Measurements from ENCODE around the gene DDX55.
"Not testable (repeated sequence)": the region's sequence is repeated elsewhere in the genome, so short reads cannot be mapped to it uniquely, and the experiment has no call there.

The DDX55 gene, protein sequence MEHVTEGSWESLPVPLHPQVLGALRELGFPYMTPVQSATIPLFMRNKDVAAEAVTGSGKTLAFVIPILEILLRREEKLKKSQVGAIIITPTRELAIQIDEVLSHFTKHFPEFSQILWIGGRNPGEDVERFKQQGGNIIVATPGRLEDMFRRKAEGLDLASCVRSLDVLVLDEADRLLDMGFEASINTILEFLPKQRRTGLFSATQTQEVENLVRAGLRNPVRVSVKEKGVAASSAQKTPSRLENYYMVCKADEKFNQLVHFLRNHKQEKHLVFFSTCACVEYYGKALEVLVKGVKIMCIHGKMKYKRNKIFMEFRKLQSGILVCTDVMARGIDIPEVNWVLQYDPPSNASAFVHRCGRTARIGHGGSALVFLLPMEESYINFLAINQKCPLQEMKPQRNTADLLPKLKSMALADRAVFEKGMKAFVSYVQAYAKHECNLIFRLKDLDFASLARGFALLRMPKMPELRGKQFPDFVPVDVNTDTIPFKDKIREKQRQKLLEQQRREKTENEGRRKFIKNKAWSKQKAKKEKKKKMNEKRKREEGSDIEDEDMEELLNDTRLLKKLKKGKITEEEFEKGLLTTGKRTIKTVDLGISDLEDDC

DNA sequence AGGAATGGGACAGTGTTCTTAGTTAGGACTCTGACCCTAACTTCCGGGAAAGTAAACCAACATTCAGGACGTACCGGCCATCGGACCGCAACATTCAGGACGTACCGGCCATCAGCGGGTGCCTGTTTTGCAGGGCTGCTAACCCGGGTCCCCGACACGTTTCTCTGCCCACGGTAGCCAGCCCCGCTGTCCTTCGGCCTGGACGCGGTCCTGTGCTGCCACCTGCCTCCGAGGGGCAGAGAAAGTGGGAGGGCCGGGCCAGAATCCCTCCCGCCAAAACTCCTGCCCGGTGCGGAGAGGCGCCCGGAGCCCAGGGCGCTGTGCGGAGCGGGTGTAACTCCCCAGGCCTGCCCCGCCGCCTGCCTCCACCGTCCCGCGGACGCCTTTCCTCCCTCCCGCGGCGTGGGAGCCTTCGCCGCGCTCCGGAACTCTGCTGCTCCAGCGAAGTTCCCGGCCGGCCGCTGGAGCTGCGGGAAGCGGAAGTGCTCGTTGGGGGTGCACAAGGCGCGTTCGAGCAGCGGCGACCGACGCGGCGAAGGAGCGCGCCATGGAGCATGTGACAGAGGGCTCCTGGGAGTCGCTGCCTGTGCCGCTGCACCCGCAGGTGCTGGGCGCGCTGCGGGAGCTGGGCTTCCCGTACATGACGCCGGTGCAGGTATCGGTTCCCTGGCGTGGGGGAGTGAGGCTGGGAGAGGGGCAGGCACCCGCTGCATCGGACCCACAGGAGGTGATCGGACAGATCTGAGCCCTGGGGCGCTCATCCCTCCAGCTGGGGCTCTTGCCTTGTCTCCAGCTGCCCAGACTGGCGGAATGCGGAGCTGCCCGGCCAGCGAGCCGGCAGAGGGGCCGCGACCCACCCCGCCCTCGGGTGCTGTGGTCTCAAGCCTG lies at the start of gene DDX55:
Gene DDX55, plus strand, starts transcription at position 498 of the 888 bp plus-strand sequence. Its CDS starts 50 bp downstream, at position 548.
- DNase-seq: peak; percentile 76

DNA sequence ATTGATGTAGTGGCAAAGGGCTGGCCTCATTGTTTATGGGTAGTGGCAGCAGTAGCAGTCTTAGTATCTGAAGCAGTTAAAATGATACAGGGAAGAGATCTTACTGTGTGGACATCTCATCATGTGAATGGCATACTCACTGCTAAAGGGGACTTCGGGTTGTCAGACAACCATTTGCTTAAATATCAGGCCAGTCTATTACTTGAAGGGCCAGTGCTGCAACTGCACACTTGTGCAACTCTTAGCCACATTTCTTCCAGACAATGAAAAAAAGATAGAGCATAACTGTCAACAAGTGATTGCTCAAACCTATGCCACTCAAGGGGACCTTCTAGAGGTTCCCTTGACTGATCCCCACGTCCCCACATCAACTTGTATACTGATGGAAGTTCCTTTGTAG lies 47.8 kb upstream of the DDX55 start:
- not testable (repeated sequence) for DNase-seq

DNA sequence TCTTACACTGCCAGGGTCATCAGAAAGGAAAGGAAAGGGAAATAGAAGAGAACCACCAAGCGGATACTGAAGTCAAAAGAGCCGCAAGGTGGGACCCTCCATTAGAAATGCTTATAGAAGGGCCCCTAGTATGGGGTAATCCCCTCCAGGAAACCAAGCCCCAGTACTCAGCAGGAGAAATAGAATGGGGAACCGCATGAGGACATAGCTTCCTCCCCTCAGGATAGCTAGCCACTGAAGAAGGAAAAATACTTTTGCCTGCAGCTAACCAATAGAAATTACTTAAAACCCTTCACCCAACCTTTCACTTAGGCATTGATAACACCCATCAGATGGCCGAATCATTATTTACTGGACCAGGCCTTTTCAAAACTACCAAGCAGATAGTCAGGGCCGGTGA lies 47.1 kb upstream of the DDX55 start:
- not testable (repeated sequence) for DNase-seq

DNA sequence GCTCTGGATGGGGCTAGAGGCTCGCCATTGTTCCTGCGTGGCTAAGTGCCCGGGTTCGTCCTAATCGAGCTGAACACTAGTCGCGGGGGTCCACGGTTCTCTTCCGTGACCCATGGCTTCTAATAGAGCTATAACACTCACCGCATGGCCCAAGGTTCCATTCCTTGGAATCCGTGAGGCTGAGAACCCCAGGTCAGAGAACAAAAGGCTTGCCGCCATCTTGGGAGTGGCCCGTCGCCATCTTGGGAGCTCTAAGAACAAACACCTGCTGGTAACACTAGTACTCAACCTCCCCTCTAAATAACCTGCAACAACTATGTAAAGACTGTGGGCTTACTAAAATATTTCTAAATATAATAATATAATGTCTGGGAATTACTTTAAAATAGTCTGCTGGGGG lies 43.4 kb upstream of the DDX55 start:
- not testable (repeated sequence) for DNase-seq

DNA sequence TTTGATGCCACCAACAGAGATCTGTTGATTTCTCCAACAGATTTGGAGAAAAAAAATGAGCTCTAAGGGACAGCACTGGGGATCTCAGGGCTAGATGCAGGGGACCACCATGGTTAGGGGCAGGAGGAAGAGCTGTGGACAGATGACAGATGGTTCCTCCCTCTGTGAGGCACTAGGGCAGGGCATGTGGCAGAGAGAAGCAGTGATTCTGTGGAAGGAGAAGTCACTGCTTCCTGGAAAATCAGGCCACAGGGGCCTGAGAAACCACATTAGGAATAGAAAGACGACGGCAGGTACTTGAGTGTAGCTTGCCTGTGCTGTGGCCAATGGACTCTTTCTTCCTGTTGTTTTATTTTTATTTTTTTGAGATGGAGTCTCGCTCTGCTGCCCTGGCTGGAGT lies 42.4 kb upstream of the DDX55 start:
- DNase-seq: no peak

DNA sequence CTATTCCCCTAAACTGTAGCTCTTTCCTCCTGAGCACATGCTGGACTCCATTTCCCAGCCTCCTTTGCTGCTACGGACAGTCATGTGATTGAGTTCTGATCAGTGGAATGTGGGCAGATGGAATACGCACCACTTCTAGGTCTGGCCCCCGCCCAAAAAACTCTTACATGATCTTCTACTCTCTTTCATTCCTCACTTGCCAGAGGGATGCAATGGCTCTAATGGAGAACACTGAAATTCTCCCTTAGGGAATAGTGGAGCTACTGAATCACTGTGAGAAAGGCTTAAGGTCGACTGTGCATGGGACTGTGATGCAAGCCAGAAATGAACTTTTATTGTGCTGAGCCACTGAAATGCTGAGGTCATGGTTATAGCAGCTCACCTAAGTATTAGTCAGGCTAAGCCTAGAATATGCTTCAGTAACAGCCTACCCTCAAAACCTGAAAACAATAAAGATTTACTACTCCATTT lies 30.5 kb upstream of the DDX55 start:
- DNase-seq: no peak

DNA sequence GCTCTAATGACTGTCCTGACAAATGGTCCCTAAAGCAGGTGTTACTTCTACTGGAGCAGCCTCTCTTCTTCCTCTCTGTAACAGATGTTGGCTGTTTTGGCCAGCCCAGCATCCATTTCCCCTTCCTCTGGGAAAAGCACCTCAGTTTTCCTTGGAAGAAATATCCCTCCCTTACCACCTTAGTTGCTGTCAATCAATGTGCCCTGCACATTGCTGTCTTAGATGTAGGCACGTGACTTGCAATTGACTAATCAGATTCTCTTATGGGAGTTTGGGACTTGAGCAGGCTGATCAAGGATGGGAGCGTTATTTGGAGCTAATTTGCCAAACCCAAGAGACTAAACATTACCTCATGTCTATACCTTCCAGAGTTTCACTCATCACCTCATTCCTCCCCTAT lies 29.5 kb upstream of the DDX55 start:
- DNase-seq: no peak

DNA sequence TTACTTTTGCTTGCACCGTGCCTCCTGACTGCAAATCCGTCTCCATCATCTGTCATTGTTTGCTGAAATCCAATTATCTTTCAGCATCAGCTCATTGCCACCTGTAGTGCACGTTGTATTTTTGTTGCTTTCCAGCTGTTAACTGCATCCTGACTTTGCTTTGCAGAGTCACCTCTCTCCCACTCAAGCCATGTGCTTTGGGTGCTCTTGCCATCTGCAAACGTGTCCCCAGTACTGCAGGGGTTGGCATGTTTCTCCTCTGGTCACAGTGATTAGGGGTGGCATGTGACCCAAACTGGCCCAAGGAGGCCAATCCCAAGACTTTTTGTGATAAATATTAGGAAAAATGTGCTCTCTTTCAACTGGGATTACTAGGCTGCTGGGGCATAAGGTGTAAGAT lies 28.0 kb upstream of the DDX55 start:
- no peak for DNase-seq

DNA sequence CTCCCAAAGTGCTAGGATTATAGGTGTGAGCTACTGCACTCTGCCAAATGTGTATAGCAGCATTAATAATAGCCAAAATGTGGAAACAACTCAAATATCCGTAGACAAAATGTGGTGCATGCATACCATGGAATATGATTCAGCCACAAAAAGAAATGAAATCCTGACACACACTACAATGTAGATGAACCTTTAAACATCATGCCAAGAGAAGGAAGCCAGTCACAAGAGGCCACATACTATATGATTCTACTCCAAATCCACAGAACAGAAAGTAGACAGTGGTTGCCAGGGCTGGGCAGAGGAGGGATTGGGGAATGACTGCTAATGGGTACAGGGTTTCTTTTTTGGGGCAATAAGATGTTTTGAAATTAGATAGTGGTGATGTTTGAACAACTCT lies 25.3 kb upstream of the DDX55 start:
- no peak for DNase-seq

DNA sequence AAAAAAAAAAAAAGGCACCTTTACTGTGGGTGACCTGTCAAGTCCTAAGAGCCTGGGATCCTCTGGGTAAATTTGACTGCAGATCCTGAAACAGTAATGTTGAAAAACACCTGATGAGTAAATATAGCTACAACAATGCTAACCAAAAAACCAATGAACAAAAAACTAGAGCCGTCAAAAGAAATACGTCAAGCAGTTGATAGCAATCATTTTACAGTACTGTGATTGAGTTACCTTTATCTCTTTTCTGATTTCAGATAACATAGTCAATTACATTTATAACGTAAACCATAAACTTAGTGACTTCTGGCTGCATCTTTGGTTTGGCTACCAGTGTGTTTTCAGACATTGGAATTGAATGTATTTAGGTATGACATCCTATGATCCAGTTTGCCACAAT lies 23.7 kb upstream of the DDX55 start:
- DNase-seq: no peak

DNA sequence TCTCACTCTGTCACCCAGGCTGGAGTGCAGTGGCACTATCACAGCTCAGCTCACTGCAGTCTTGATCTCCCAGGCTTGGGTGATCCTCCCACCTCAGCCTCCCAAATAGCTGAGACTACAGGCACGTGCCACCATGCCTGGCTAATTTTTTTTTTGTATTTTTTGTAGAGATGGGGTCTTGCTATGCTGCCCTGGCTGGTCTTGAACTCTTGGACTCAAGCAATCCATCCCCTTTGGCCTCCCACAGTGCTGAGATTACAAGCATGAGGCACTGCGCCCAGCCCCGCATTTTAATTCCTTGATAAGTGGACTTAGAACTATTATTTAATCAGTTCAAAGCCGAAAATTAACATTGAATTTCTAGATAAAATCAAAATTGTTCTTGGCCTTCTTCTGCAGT lies 23.1 kb upstream of the DDX55 start:
- DNase-seq: not testable (repeated sequence)

DNA sequence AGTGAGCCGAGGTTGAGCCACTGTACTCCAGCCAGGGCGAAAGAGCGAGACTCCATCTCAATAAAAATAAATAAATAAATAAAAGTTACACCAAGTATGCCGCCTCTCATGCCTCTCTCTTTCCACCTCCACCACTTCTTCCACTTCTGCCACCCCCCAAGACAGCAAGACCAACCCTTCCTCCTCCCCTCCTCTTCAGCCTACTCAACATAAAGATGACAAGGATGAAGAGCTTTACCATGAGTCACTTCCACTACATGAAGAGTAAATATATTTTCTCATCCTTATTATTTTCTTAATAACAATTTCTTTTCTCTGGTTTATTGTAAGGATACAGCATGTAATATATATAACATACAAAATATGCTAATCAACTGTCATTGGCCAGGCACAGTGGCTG lies 21.1 kb upstream of the DDX55 start:
- no peak for DNase-seq

DNA sequence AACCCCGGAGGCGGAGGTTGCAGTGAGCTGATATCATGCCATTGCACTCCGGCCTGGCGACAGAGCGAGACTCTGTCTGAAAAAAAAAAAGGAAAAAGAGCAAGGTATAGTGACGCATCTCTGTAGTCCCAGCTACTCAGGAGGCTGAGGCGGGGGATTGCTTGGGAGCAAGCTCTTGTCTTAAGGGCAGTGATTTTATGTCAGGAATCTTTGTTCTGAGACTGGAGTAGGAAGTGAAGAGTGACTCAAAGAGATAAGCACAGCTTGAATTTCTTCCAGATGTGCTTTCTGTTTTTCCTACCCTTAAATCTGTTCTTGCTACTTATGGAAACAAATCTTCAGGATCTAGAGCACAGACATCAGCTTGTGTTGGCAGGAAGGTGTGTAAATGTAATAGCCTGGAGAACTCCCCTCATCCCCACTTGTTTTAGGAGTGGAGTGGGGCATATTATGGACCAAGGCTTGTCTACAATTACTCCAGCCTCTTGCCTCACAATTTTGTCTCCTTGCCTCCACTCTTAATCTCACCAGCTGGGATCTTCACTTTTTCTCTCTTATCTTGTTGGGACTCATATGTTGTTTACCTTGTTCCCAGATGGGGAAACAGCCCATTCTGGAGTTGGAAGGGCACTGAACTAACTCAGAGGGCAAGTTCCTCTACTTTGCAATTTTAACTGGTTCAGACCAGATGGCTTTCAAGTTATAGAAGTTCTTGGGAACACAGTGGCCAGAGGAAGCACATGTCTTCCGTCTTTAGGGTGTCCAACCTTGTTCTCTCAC lies 10.0 kb upstream of the DDX55 start:
- DNase-seq: no peak

DNA sequence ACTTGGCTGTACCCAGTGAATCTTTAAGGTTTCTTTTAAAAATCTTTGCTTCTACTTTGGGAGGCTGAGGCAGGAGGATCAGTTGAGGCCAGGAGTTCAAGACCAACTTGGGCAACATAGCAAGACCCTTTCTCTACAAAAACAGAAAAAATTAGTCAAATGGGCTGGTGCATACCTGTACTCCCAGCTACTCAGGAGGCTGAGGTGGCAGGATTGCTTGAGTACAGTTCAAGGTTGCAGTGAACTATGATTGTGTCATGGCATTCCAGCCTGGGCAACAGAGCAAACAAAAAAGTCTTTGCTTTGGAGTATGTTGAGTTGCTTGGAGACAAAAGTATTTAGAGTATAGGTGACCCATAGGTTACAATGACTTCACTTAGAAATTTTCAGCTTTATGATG lies 6.2 kb upstream of the DDX55 start:
- no peak for DNase-seq

DNA sequence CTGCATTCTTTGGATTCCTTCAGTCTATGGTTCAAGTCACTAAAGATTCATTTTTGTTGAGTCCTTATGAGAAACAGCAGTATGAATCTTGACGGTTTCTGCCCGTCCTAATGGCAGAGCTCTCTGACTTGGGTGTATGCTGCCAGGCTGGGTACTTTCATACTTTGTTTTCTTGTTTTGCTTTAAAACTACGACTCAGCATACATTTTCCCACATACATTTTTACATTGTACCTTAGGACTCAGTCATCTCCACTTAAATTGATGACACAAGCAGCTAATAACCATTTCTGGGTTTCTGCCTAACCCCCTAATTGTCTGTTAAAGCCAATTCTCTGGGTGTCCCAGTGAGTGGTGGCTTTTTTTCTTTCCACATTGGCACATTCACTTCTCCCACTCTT lies 4.8 kb upstream of the DDX55 start:
- DNase-seq: no peak

DNA sequence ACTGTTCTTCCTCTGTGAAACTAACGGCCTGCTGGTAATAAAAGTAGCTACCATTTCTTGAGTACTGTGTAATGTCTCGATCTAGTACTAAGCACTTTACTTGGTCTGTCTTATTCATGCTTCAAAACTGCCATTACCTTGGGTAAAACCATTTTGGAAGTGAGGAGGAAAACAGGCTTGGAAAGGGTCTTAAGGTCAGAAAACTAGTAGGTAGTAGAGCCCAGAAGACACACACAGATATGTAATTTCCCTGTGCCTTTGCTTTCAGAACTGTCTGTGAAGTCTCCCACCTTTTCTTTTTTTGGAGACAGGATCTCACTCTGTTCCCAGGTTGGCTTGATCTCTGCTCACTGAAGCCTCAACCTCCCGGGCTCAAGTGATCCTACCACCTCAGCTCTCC lies 3.4 kb upstream of the DDX55 start:
- DNase-seq: no peak

DNA sequence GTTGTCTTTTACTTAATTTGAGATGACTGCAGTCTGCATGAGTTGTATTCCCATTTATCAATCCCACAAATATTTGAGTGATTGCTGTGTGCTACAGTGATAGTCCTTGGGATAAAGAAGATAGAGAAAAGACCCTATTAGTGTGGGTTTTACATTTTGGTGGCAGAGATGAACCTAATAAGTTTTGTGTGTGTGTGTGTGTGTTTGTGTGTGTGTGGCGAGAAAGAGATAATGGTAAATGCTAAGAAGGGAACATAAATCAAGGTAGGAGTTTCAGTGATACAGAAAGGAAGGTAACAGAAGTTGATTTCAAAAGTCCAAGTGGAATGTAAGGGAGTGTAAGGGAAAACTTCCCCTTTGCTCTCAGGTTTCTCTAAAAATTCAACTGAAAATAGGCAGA lies 2.6 kb upstream of the DDX55 start:
- DNase-seq: no peak

DNA sequence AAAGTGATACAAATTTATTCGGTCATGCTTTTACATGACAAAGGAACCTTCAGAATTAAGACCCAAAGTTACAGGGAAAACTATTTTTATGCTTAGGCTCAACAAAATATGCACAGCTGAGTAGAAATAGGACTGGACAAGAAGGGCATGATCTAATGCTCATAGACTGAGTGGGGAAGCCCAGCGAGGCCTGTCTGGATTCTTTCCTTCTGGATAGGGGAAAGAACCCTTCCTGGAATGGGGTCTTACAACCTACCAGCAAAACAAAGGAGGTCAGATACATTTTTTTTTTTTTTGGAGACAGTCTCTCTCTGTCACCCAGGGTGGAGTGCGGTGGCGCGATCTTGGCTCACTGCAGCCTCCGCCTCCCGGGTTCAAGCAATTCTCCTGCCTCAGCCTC lies 2.2 kb upstream of the DDX55 start:
- DNase-seq: no peak

DNA sequence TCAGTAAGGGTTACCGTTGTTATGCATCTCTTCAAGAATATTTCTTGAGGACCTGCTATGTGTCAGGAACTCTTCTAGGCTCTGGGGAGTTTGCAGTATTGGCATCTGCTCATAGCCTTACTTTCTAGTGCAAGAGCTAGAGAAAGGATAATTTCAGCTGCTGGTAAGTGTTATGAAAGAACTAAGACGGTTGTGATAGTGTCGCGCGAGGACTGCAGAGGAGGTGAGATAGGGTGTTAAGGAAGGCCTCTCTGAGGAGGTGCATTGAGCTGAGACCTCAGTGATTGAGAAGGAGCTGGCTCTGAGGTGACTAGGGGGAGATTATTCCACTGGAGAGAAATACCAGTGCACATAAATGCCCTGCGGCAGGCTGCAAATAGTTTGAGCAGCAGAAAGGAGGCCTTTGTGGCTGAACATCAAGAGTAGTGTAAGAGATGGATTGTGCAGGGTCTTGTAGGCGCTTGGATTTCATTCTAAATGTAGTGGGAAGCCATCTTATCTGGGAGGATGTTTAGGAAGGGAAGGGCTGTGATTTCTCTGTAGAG lies 824 bp downstream of the DDX55 start:
- DNase-seq: no peak

DNA sequence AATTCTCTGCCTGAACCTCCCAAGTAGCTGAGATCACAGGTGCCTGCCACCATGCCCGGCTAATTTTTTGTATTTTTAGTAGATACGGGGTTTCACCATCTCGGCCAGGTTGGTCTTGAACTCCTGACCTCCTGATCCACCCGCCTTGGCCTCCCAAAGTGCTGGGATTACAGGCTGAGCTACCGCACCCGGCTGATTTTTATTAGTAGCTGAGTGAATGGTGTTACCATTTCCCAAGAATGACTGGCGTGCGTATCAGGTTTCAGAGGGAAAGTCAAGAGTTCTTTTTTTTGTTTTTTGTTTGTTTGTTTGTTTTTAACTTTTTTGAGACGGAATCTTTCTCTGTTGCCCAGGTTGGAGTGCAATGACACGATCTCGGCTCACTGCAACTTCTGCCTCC lies 1.6 kb downstream of the DDX55 start:
- not testable (repeated sequence) for DNase-seq

DNA sequence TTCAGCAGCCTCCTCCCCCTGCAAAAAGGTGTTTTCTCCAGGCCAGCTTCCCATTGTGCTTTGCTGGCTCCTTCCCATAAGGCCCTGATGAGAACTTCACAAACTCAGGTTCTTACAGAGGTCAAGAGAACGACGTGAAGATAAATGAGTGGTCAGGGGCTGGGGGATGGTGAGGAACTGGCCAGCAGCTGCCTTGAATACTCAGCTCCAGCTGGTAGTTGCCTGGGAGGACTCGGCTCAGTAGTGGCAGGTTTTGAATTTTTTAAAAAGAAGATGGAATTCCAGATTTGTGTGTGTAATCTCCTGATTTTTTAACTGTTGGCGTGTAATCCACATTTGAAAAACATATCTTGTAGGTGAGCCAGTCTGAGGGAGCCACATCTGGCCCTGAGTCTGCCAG lies 5.9 kb downstream of the DDX55 start:
- DNase-seq: no peak

DNA sequence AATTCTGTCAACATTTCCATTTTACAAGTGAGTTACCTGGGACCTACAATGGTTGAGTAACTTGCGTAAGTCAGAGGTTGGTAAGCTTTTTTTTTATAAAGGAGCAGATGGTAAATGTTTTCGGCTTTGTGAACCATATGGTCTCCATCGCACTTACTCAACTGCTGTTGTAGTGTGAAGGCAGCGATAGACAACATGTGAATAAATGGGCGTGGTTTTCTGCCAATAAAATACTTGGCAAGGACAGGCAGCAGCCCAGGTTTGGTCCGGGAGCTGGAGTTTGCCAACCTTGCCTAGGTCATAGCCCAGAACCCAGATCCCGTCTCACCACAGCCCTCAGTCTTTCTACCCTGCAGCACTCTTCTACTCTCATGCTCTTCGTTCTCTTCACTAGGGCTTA lies 6.3 kb downstream of the DDX55 start:
- no peak for DNase-seq

DNA sequence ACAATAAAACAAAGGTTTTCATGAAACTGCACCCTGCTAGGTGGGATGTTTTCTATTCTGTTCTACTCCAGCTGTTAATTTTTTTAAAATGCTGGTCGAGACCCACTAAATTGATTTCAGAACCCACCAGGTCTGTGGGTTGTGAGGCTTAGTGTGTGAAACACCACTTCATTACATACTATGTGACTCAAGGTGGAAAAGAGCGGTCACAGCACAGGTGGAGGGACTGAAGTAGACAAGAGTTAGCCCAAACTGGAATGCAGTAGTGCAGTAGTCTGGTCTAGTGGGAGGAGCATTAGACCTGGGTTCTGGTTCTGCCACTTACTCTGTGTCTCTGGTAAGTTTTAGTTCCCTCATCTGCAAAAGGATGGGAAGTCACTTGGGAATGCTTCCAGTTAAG lies 12.2 kb downstream of the DDX55 start:
- DNase-seq: no peak

All from NCI-H1105 (cell line).